Type B pancreatic cell (in vitro differentiated cells): Measurements from ENCODE around the gene MCMBP. TPM values are rescaled to one million over a fixed set of nuclear protein-coding genes. Genes with fewer than 3 reads are reported as not detected.

Experiments used
- DNase-seq: peaks from one replicate; pipeline ENCODE4 v3.0.0; 2021; ENCODE audit warnings: mixed read lengths; ENCODE audit not compliant: unreplicated experiment; ENCODE audit errors: extremely low spot score
- H3K27ac Mint-ChIP-seq: 2 replicates; pipeline ENCODE4 v1.8.0; 2021; ENCODE audit warnings: mild to moderate bottlenecking, mixed read lengths
- H3K27me3 Mint-ChIP-seq: 2 replicates; pipeline ENCODE4 v1.8.0; 2021; ENCODE audit warnings: mixed read lengths
- H3K36me3 Mint-ChIP-seq: 2 replicates; pipeline ENCODE4 v1.8.0; 2021; ENCODE audit warnings: mixed read lengths
- H3K4me1 Mint-ChIP-seq: one replicate; pipeline ENCODE4 v1.8.0; 2021; ENCODE audit warnings: mixed read lengths; ENCODE audit not compliant: unreplicated experiment
- H3K4me3 Mint-ChIP-seq: 2 replicates; pipeline ENCODE4 v1.8.0; 2021; ENCODE audit warnings: mild to moderate bottlenecking, mixed read lengths
- H3K9me3 Mint-ChIP-seq: 2 replicates; pipeline ENCODE4 v1.8.0; 2021; ENCODE audit warnings: mixed read lengths
- CTCF ChIP-seq: fragments of 200-600 bp; sonication (generic); conservative IDR thresholded peaks from 2 replicates; pipeline ENCODE4 v1.5.0; 2021; ENCODE audit warnings: antibody characterized with exemption, mild to moderate bottlenecking
- total RNA-seq: library from RNA; stranded (reverse); gene quantifications from 2 replicates; pipeline ENCODE4 v1.2.1, GENCODE V29; 2021; ENCODE audit warnings: low replicate concordance

The MCMBP gene
- total RNA-seq, 1 donor from 2014 or later: 58.2 TPM

- no peaks in the 10 kb centered on the region for H3K27me3 Mint-ChIP-seq
- H3K9me3 Mint-ChIP-seq: no peaks in the 10 kb centered on the region
- no peaks in the 10 kb centered on the region for H3K36me3 Mint-ChIP-seq
- TF ChIP-seq CTCF: no peak
- no peak for DNase-seq
- H3K4me1 Mint-ChIP-seq: peaks cover 11% of the 10 kb centered on the region
- H3K4me3 Mint-ChIP-seq: no peak overlapping the region
- no peak overlapping the region for H3K27ac Mint-ChIP-seq
Measured at GRCh38 chr10:119781498-119781897, 91.1 kb downstream of the MCMBP start.

- H3K9me3 Mint-ChIP-seq: no peaks in the 10 kb centered on the region
- DNase-seq: no peak
- no peak for TF ChIP-seq CTCF
- H3K4me1 Mint-ChIP-seq: peaks cover 7% of the 10 kb centered on the region
- no peaks in the 10 kb centered on the region for H3K27me3 Mint-ChIP-seq
- no peak overlapping the region for H3K4me3 Mint-ChIP-seq
- H3K27ac Mint-ChIP-seq: no peak overlapping the region
- H3K36me3 Mint-ChIP-seq: no peaks in the 10 kb centered on the region
Measured at GRCh38 chr10:119780879-119781480, 91.7 kb downstream of the MCMBP start.

Other genes with a start within 250 kb of the MCMBP start
- 24.9 and 29.3 TPM in 2 replicates for gene BAG3, start 221.5 kb downstream of the MCMBP start, total RNA-seq
- gene INPP5F, start 146.8 kb downstream of the MCMBP start, total RNA-seq: 47.4 and 48.1 TPM in 2 replicates
- gene SEC23IP, start 19.9 kb upstream of the MCMBP start, total RNA-seq: 69.1 and 72.9 TPM in 2 replicates